NT2/D1 (cell line): Measurements from ENCODE around the gene SLC25A21.

ENCODE experiments used
- SUZ12 ChIP-seq: IDR thresholded peaks from 2 replicates; pipeline ENCODE4 v1.6.1; 2011; ENCODE audit not compliant: insufficient read length, insufficient read depth; ENCODE audit errors: extremely low read depth
- YY1 ChIP-seq: IDR thresholded peaks from 2 replicates; pipeline ENCODE4 v1.6.1; 2011; ENCODE audit not compliant: insufficient read length, insufficient read depth

- TF ChIP-seq YY1 = no peak
- no peak for TF ChIP-seq SUZ12
Observed at GRCh38 chr14:37051680-37052079, 120.7 kb downstream of the SLC25A21 start.
